Fibroblast of villous mesenchyme (primary cell): ENCODE results near the gene ENTR1. TPM values are rescaled to one million over a fixed set of nuclear protein-coding genes. Genes with fewer than 3 reads are reported as not detected.
A peak's percentile ranks its signal among the peaks of the same experiment; 100 is the strongest.

ENCODE experiments used
- DNase-seq: peaks from one replicate; pipeline ENCODE4 v3.0.0-alpha.2; 2010; ENCODE audit warnings: low read depth
- H3K4me3 ChIP-seq: 2 replicates; pipeline ENCODE4 v1.5.1; 2011; ENCODE audit warnings: low read depth, mild to moderate bottlenecking, low read length
- total RNA-seq: library from RNA; depleted of rRNA; stranded (reverse); fragments of >200 nt; gene quantifications from 2 replicates; pipeline ENCODE4 v1.2.3, GENCODE V29; 2012
- TF ChIP-seq, protein P1 (sequence below): IDR thresholded peaks from 2 replicates; pipeline ENCODE4 v1.5.1; 2012; ENCODE audit warnings: low read depth, mild to moderate bottlenecking, low read length; ENCODE audit not compliant: insufficient read depth

ENTR1 gene
- total RNA-seq, 1 donor = 34.5 TPM

DNA sequence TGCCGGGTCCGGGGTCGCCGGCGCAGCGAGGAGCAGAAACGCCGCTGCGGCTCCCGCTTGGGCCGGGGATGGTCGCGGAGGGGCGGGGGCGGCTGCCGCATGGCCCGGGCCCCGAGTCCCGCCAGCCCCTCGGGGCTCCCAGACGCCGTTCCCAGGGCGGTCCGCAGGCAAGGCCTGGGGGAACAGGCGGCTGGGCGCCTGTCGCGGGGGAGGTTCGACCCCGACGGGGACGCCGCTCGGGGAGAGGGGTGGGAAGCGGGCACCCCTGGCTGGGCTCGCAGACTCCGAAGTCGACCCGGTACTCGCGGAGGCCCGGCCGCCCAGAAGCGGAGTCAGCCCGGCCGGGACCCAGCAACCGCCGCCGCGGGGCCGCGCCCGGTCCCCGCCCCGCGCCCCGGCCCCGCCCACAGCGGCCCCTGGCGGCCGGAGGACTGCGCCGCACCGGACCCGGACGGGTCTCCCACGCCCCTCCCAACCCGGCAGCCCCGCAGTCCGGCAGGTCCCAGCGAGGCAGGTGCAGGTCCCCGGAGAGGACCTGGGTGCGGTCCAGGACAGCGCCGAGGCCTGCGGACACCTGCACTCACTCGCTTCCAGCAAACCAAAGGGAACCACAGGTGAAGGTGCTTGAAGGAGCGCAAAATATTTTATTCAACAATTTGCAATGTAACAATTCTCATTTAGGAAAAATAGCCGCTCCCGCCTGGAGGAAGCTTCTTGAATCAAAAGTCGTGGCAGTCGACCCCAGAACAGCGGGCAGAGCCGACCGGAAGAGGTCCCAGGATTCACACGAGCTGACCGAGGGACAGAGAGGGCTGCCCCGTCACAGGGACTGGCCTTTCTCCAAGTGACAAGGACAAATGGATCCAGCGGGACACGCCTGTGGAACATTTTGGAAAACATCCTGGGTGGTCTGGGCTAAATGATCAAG, 29.3 kb upstream of the ENTR1 start, which contains the start of gene INPP5E:
Gene INPP5E, minus strand, starts transcription at position 365 of the 928 bp plus-strand sequence. CDS start 426 bp downstream, outside the sequence.
- TF ChIP-seq, protein P1, sequence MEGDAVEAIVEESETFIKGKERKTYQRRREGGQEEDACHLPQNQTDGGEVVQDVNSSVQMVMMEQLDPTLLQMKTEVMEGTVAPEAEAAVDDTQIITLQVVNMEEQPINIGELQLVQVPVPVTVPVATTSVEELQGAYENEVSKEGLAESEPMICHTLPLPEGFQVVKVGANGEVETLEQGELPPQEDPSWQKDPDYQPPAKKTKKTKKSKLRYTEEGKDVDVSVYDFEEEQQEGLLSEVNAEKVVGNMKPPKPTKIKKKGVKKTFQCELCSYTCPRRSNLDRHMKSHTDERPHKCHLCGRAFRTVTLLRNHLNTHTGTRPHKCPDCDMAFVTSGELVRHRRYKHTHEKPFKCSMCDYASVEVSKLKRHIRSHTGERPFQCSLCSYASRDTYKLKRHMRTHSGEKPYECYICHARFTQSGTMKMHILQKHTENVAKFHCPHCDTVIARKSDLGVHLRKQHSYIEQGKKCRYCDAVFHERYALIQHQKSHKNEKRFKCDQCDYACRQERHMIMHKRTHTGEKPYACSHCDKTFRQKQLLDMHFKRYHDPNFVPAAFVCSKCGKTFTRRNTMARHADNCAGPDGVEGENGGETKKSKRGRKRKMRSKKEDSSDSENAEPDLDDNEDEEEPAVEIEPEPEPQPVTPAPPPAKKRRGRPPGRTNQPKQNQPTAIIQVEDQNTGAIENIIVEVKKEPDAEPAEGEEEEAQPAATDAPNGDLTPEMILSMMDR = peak; percentile 44
- H3K4me3 ChIP-seq = peak within 1 kb of the TSS; percentile 75
- peak; percentile 64 for DNase-seq

DNA sequence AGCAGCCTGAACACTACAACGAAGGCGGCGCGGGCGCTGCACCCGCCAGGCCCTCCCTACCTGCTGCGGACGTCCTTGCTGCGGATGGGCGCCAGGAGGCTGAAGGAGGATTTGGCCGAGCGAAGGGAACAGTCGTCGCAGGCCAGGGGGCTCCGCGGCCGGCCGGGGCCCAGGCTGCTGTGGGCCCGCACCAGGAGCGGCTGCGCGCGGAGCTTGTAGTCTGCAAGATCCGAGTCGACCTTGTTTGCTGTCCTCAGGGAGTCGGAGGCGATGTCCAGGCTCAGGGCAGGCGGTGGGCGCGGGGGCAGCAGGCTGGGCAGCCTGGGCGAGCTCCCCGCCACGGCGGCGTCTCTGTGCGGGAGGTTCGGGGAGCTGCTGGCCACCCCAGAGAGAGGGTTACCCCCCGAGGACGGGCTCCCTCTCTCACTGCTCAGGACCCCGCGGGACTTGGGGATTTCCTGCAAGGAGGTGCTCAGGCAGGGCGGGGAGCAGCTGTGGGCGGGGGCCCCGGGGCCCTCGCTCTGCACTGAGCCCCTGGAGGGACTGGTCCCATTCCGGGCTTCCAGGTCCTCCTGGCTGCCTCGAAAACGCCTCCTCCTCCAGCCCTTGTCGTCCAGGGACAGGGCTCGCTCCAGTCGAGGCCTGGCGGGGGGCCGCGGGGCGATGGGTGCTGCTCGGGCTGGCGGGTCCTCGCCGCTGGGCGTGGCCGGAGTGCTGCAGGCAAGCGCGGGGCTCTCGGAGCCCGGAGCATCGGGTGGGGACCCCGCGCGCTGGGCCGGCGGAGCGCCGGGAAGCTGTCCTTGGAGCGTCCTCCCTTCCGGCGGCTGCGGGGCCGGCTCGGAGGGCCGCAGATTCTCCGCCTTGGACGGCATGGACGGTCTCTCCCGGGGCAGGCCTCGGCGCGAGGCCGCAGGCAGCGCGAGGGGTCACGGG, 28.4 kb upstream of the ENTR1 start:
- H3K4me3 ChIP-seq = peak overlapping the region; percentile 75
- DNase-seq = peak; percentile 19
- TF ChIP-seq, protein P1 = peak; percentile 10

DNA sequence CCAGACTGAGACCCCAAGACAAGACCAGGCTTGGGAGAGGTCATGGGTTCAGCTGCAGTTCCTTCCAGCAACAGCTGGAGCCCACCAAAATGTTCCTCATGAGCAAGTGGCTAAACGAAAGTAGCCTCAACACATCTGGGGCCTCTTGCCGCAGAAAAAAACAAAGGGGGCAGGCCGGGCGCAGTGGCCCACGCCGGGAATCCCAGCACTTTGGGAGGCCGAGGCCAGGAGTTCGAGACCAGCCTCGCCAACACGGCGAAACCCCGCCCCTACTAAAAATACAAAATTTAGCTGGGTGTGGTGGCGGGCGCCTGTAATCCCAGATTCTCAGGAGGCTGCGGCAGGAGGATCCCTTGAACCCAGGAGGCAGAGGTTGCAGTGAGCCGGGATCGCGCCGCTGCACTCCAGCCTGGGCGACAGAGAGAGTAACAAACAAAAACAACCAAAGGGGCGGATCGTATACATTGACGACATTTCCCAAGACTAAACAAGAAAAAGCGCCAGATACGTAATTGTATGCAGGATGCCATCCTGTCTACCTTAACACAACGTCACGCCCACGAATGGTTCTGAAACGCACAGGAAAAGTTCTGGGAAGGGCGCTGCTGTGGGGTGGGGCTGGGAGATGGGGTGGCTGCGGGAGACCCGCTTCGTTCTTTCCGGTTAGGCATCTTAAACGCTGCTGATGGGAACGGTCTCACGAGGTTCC, 27.6 kb upstream of the ENTR1 start:
- peak overlapping the region; percentile 75 for H3K4me3 ChIP-seq
- peak; percentile 59 for DNase-seq
- TF ChIP-seq, protein P1 = no peak

DNA sequence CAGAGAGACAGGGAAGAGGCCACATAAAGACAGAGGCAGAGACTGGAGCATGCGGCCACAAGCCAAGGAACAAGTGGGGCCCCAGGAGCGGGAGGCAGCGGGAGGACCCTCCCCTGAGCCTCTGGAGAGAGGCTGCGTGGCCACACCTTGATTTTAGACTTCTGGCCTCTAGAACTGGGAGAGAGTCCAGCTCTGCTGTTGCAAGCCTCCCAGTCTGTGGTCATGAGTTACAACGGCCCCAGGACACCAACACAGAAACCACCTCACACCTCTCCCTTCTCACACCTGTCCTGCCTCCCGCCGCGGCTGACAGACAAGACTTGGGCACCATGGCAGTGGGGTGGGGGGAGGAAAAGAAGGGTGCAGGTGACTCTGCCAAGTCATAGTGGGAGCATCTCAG, 27.0 kb upstream of the ENTR1 start:
- peak overlapping the region; percentile 75 for H3K4me3 ChIP-seq
- TF ChIP-seq, protein P1 = no peak
- peak; percentile 69 for DNase-seq

DNA sequence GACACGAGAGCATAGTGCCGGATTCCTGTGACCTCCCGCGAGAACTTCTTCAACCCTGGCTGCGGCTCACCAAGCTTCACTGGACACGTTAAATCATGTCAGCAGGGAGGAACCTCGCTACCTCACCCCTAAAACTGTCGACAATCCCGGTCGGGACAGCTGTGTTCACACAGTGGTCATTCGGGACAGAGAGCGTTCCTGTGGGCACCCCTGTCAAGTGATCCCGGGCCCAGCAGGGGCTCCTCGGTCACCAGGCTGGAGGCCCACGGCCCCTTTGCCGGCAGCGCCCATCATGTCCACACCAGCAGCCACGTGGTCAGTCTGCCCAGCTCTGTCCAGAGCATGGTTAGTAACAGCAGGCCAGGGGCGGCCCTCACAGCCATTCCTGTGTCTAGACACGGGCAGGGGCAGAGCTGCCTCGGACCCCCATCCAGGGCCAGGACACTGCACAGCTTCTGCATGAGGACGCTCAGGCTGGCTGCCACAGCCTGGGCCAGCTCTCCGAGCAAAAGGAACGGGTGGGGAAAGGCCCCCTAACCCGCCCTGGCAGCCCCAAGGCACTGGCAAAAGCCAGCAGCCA, 25.7 kb upstream of the ENTR1 start:
- no peak for DNase-seq
- TF ChIP-seq, protein P1 = no peak

More for the DNA sequence above, 25.7 kb upstream of the ENTR1 start:
- no peak overlapping the region for H3K4me3 ChIP-seq
